Measurements from ENCODE around the gene DEDD. TPM values are rescaled to one million over a fixed set of nuclear protein-coding genes. Genes with fewer than 3 reads are reported as not detected.
A peak's percentile ranks its signal among the peaks of the same experiment; 100 is the strongest.

DEDD gene
- total RNA-seq, 1 experiment from 2014 or later, result 44.7 TPM

DNA sequence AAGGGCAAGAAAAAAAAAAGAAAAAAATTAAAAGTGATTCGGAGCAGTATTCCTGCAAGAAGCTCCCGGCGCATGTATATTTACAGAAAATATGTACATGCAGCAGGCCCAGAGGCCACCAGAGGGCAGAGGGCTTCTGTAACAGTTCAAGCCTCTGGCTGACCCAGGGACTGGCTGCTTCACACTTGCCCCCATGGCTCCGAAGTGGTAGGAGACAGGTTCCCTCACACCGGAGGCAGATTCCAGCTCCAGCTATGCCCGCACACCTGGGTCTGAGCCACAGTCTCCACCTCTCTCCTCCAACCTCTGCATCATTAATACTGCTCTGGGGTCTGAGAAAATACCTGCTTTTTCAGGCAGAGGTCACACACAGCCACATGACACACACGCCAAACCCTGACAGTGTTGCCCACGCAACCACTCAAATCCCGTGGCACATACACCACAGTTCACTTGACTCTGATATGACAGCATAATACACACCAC lies 60.5 kb downstream of the DEDD start:
- Histone ChIP-seq H4K5ac (ENCODE audit: insufficient read length, low read depth, low read length) (no peak overlapping the region), H3K4ac (ENCODE audit: low read depth, low read length) (no peak overlapping the region), H2BK15ac (ENCODE audit: low read depth, low read length) (no peak overlapping the region), H3K79me2 (ENCODE audit: insufficient read depth, low read length) (no peaks in the 10 kb centered on the region), H2BK12ac (ENCODE audit: insufficient read length, low read depth, low read length) (no peak overlapping the region), H3K23me2 (ENCODE audit: insufficient read length, low read depth, low read length, poor library complexity, severe bottlenecking) (no peaks in the 10 kb centered on the region), H4K8ac (replicated peaks; ENCODE audit: insufficient read length, low read depth, low read length) (no peak overlapping the region), H3K9me3 (ENCODE audit: control insufficient read depth, low read depth, low read length) (no peaks in the 10 kb centered on the region), H3T11ph (ENCODE audit: low read length) (no peak overlapping the region), H3K56ac (ENCODE audit: insufficient read length, low read depth, low read length) (no peak overlapping the region), H3K18ac (ENCODE audit: insufficient read length, low read depth, low read length) (no peak overlapping the region), H3K4me1 (ENCODE audit: insufficient read depth, low read length) (no peaks in the 10 kb centered on the region), H4K20me1 (ENCODE audit: control insufficient read depth, insufficient read depth, insufficient read length) (no peaks in the 10 kb centered on the region), H2BK120ac (ENCODE audit: low read depth, low read length, poor library complexity, severe bottlenecking) (no peak overlapping the region), H4K91ac (ENCODE audit: insufficient read length, low read depth, low read length) (no peak overlapping the region), H2BK20ac (ENCODE audit: low read depth, low read length, poor library complexity, severe bottlenecking) (no peak overlapping the region), H3K14ac (ENCODE audit: insufficient read depth, low read length) (no peak overlapping the region), H3K23ac (ENCODE audit: insufficient read length, low read depth, low read length) (no peak overlapping the region), H3K27me3 (ENCODE audit: insufficient read depth, low read length) (no peaks in the 10 kb centered on the region), H3K27ac (ENCODE audit: insufficient read length, low read depth, low read length) (no peak overlapping the region), H3K79me1 (ENCODE audit: insufficient read depth, low read depth, low read length, poor library complexity, severe bottlenecking) (no peaks in the 10 kb centered on the region), H2AFZ (ENCODE audit: low read length) (no peak overlapping the region), H2AK5ac (ENCODE audit: insufficient read length, low read length) (no peak overlapping the region), H3K4me2 (ENCODE audit: insufficient read depth, insufficient read length, low read length) (no peak overlapping the region), H2BK5ac (ENCODE audit: insufficient read length, low read length) (no peak overlapping the region), H3K9ac (ENCODE audit: extremely low read depth, insufficient read length, low read length) (no peak overlapping the region)
- Mint-ChIP-seq H3K4me3 (no peak overlapping the region), H3K9me3 (no peaks in the 10 kb centered on the region; a peak in 1 of 5 replicates), H3K27me3 (ENCODE audit: low read depth) (peaks cover 11% of the 10 kb centered on the region), H3K27ac (no peak overlapping the region), H3K4me1 (peaks cover 12 to 15% of the 10 kb centered on the region in 2 experiments), H3K36me3 (ENCODE audit: insufficient read depth in 1 of 3, low read depth in 3 of 3) (no peaks in the 10 kb centered on the region)
- peak; percentile 77 for DNase-seq
- TF ChIP-seq, protein P1, sequence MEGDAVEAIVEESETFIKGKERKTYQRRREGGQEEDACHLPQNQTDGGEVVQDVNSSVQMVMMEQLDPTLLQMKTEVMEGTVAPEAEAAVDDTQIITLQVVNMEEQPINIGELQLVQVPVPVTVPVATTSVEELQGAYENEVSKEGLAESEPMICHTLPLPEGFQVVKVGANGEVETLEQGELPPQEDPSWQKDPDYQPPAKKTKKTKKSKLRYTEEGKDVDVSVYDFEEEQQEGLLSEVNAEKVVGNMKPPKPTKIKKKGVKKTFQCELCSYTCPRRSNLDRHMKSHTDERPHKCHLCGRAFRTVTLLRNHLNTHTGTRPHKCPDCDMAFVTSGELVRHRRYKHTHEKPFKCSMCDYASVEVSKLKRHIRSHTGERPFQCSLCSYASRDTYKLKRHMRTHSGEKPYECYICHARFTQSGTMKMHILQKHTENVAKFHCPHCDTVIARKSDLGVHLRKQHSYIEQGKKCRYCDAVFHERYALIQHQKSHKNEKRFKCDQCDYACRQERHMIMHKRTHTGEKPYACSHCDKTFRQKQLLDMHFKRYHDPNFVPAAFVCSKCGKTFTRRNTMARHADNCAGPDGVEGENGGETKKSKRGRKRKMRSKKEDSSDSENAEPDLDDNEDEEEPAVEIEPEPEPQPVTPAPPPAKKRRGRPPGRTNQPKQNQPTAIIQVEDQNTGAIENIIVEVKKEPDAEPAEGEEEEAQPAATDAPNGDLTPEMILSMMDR (conservative IDR thresholded peaks at IDR 0.05), result peak; percentile 83
- WGBS (ENCODE audit: extremely low coverage, insufficient read length, low lambda C conversion rate), result no CpG with 5 or more reads among the region's 9 CpGs

Other genes with a start within 250 kb of the DEDD start
- not detected in 2 replicates for gene ITLN1, start 247.5 kb downstream of the DEDD start, total RNA-seq (2021)
- 2.4 and 2.9 TPM in 2 replicates for gene ITLN2, start 177.9 kb downstream of the DEDD start, total RNA-seq (2021)
- gene F11R, start 111.5 kb downstream of the DEDD start, total RNA-seq (2021), result 159 and 174 TPM in 2 replicates
- 73.7 and 77.0 TPM in 2 replicates for gene TSTD1, start 93.7 kb downstream of the DEDD start, total RNA-seq (2021)
- gene USF1, start 86.7 kb downstream of the DEDD start, total RNA-seq (2021), result 58.6 and 59.2 TPM in 2 replicates
- gene ARHGAP30, start 62.8 kb downstream of the DEDD start, total RNA-seq (2021), result 0.13 TPM in 2 replicates
- 0.33 and 0.64 TPM in 2 replicates for gene NECTIN4, start 43.1 kb downstream of the DEDD start, total RNA-seq (2021)
- 6.6 and 7.0 TPM in 2 replicates for gene KLHDC9, start 34.3 kb downstream of the DEDD start, total RNA-seq (2021)
- gene PFDN2, start 14.6 kb downstream of the DEDD start, total RNA-seq (2021), result 71.8 and 76.1 TPM in 2 replicates
- 39.0 and 39.6 TPM in 2 replicates for gene NIT1, start 14.6 kb downstream of the DEDD start, total RNA-seq (2021)
- gene UFC1, start 21.3 kb upstream of the DEDD start, total RNA-seq (2021), result 93.4 and 93.5 TPM in 2 replicates
- gene USP21, start 26.8 kb upstream of the DEDD start, total RNA-seq (2021), result 17.9 and 18.4 TPM in 2 replicates
- 33.4 and 39.8 TPM in 2 replicates for gene PPOX, start 33.8 kb upstream of the DEDD start, total RNA-seq (2021)
- 31.8 and 33.1 TPM in 2 replicates for gene B4GALT3, start 44.8 kb upstream of the DEDD start, total RNA-seq (2021)
- gene ADAMTS4, start 66.4 kb upstream of the DEDD start, total RNA-seq (2021), result 7.0 and 9.1 TPM in 2 replicates
- gene NDUFS2, start 69.7 kb upstream of the DEDD start, total RNA-seq (2021), result 80.3 and 84.5 TPM in 2 replicates
- 0.44 and 0.90 TPM in 2 replicates for gene FCER1G, start 82.6 kb upstream of the DEDD start, total RNA-seq (2021)
- not detected in 2 replicates for gene APOA2, start 91.0 kb upstream of the DEDD start, total RNA-seq (2021)
- 12.8 and 13.5 TPM in 2 replicates for gene TOMM40L, start 93.4 kb upstream of the DEDD start, total RNA-seq (2021)
- gene NR1I3, start 105.5 kb upstream of the DEDD start, total RNA-seq (2021), result not detected in 2 replicates
- 0.66 and 0.83 TPM in 2 replicates for gene PCP4L1, start 126.1 kb upstream of the DEDD start, total RNA-seq (2021)
- gene MPZ, start 177.3 kb upstream of the DEDD start, total RNA-seq (2021), result 2.7 and 3.6 TPM in 2 replicates
- gene SDHC, start 181.7 kb upstream of the DEDD start, total RNA-seq (2021), result 198 and 206 TPM in 2 replicates
- not detected in 2 replicates for gene CFAP126, start 235.2 kb upstream of the DEDD start, total RNA-seq (2021)